T47D (cell line): ENCODE measurements around the gene COMMD3.

ENCODE experiments used
- DNase-seq, 2 experiments: peaks; one replicate each; pipeline versions ENCODE4 v3.0.0 to v3.0.0-alpha.2; 2011 to 2012; ENCODE audit warnings: low read depth in 1 of 2, low spot score in 1 of 2
- JUND ChIP-seq: IDR thresholded peaks from 2 replicates; pipeline ENCODE4 v1.6.1; 2012; ENCODE audit warnings: low read depth
- in situ Hi-C: cut with HindIII; loops from 2 replicates; pipeline ENCODE4 v1.10.0; 2016; ENCODE audit warnings: low sequenced_read_pairs, low pct_unique_long_range_greater_than_20kb

The COMMD3 gene

GRCh38 chr10:22310928-22311327 is 5.3 kb upstream of the COMMD3 start:
- TF ChIP-seq JUND: no peak
- in situ Hi-C loops: no loop called here
- no peak for DNase-seq

GRCh38 chr10:22314852-22315251 is 1.3 kb upstream of the COMMD3 start:
- no peak for TF ChIP-seq JUND
- DNase-seq: no peak
- in situ Hi-C loops: no loop called here

GRCh38 chr10:22315455-22316285 is 518 bp upstream of the COMMD3 start:
- peak in 1 of 2 experiments; percentile 39 for DNase-seq
- no peak for TF ChIP-seq JUND
- in situ Hi-C loops: no loop called here

GRCh38 chr10:22317076-22317370 is 835 bp downstream of the COMMD3 start:
- in situ Hi-C loops: no loop called here
- no peak for TF ChIP-seq JUND
- DNase-seq: no peak

GRCh38 chr10:22317771-22318565 is 1.8 kb downstream of the COMMD3 start:
- no peak for TF ChIP-seq JUND
- no peak for DNase-seq
- in situ Hi-C loops: no loop called here

GRCh38 chr10:22318772-22319171 is 2.6 kb downstream of the COMMD3 start:
- in situ Hi-C loops: no loop called here
- DNase-seq: no peak
- TF ChIP-seq JUND: no peak

- in situ Hi-C loops: no loop called here
- DNase-seq: no peak
- no peak for TF ChIP-seq JUND
Observed at GRCh38 chr10:22319547-22319979, 3.4 kb downstream of the COMMD3 start.

- no peak for DNase-seq
- in situ Hi-C loops: no loop called here
Observed at GRCh38 chr10:22319980-22320558, 3.9 kb downstream of the COMMD3 start.

GRCh38 chr10:22320591-22321155 is 4.5 kb downstream of the COMMD3 start, which contains the start of gene BMI1:
BMI1 (plus strand) TSS chr10:22321099; CDS start chr10:22326450, 5,351 bp downstream.
- in situ Hi-C loops: no loop called here
- no peak for TF ChIP-seq JUND
- peak; percentile 88 to 90 for DNase-seq

More at GRCh38 chr10:22319980-22320558, 3.9 kb downstream of the COMMD3 start:
- TF ChIP-seq JUND: no peak

GRCh38 chr10:22321156-22321923 is 5.2 kb downstream of the COMMD3 start:
- in situ Hi-C loops: no loop called here
- DNase-seq: peak; percentile 51 to 82
- no peak for TF ChIP-seq JUND

- DNase-seq: no peak
- in situ Hi-C loops: no loop called here
- TF ChIP-seq JUND: no peak
Observed at GRCh38 chr10:22321924-22322640, 5.9 kb downstream of the COMMD3 start.
